Epithelial cell of proximal tubule (primary cell): Measurements from ENCODE around the gene PDCD1. TPM values are rescaled to one million over a fixed set of nuclear protein-coding genes. Genes with fewer than 3 reads are reported as not detected.
"Not testable (repeated sequence)": the region's sequence is repeated elsewhere in the genome, so short reads cannot be mapped to it uniquely, and the experiment has no call there.

Source experiments
- DNase-seq: peaks from one replicate; pipeline ENCODE4 v3.0.0-alpha.2; 2011; ENCODE audit warnings: low read depth
- H3K4me3 ChIP-seq: 2 replicates; pipeline ENCODE4 v1.5.1; 2011; ENCODE audit warnings: low read depth, mild to moderate bottlenecking, low read length
- total RNA-seq: library from RNA; depleted of rRNA; stranded (reverse); fragments of >200 nt; gene quantifications from 2 replicates; pipeline ENCODE4 v1.2.3, GENCODE V29; 2015
- TF ChIP-seq, protein P1 (sequence below): conservative IDR thresholded peaks from 2 replicates; pipeline ENCODE4 v1.5.1; 2012; ENCODE audit warnings: low read depth, mild to moderate bottlenecking, low read length

Gene PDCD1
- total RNA-seq, 1 donor from 2014 or later = 0.92 TPM

DNA sequence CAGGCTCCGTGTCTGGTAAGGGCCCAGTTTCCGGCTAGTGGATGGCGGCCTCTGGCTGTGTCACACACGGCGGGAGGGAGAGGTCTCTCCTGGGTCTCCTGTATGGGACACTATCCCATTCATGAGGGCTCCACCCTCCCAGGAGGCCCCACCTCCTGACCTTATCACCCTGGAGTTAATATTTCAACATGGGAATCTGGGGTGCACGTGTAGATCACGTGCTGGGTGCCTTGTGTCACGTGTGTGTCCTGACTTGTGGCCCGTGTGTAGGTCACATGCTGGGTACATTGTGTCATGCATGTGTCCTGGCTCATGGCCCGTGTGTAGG, 39.8 kb downstream of the PDCD1 start:
- H3K4me3 ChIP-seq = no peak overlapping the region
- TF ChIP-seq, protein P1, sequence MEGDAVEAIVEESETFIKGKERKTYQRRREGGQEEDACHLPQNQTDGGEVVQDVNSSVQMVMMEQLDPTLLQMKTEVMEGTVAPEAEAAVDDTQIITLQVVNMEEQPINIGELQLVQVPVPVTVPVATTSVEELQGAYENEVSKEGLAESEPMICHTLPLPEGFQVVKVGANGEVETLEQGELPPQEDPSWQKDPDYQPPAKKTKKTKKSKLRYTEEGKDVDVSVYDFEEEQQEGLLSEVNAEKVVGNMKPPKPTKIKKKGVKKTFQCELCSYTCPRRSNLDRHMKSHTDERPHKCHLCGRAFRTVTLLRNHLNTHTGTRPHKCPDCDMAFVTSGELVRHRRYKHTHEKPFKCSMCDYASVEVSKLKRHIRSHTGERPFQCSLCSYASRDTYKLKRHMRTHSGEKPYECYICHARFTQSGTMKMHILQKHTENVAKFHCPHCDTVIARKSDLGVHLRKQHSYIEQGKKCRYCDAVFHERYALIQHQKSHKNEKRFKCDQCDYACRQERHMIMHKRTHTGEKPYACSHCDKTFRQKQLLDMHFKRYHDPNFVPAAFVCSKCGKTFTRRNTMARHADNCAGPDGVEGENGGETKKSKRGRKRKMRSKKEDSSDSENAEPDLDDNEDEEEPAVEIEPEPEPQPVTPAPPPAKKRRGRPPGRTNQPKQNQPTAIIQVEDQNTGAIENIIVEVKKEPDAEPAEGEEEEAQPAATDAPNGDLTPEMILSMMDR = no peak
- no peak for DNase-seq

DNA sequence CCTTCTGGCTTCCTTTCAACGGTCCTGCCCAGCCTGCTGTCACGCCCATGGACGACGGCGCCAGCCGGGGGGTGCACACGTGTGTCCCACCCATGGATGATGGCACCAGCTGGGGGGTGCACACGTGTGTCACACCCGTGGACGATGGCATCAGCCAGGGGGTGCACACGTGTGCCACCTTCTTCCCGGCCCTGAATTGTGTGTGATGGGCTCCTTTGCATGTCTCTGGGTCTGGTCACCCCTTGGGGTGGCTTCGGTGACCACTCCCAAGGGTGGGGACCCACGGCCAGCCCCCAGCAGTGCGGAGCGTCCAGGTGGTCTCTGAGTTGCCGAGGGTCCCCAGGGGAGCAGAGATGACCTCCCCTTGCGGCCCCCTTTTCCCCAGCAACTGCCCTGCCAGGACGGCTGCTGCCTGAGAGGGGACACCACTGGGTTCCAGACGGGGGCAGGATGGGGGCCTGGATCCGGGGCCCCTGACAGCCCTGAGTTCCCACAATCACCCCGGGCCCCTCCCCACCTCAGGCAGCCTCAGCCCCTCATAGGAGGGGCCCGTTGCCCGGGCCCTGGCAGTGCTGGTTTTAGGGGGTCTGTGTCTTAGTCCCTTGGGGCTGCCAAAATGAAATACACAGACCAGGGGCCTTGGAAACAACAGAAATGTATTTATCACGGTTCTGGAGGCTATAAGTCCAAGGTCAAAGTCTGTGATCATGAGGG, 40.3 kb downstream of the PDCD1 start:
- no peak for DNase-seq
- H3K4me3 ChIP-seq = no peak overlapping the region
- TF ChIP-seq, protein P1 = no peak

DNA sequence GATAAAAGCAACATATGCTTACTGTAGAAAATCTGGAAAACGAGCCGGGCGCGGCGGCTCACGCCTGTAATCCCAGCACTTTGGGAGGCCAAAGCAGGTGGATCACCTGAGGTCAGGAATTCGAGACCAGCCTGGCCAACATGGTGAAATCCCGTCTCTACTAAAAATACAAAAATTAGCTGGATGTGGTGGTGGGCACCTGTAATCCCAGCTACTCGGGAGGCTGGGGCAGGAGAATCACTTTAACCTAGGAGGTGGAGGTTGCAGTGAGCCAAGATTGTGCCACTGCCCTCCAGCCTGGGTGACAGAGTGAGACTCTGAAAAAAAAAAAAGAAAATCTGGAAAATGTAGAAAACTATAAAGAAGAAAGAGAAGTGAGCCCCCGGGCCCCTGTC, 40.9 kb downstream of the PDCD1 start:
- not testable (repeated sequence) for DNase-seq, H3K4me3 ChIP-seq

DNA sequence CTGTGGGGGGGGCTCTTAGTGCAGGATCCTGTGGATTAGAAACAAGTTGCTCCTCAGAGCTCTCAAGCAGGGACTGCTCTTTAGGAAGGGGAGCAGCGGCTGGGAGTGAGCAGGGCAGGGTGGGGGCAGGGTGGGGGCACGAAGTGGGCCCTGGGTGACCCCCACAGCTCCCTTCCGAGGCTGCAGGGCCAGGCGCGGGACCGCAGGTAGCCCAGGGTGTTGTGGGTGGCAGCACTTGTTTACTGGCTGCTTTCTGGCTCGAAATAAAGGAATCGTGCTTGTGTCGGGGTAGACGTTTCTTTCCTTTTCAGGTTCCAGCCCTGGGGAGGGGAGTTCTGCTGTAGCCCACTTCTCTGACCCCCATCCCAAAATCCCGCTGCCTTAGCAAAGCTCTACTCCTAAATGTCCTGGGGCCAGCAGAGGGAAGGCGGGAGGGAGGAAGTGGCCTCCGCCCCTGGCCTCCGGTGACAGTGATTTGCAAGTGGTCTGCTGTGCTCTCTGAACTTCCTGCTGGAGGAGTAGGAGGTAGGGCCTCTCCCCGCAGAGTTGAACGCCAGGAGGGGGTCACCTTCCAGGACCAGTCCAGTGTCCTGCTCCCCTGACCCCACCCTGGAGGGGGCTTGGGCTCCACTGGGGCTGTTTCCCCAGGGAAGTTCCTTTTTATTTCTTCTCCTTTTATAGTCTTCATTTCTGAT, 41.4 kb downstream of the PDCD1 start:
- TF ChIP-seq, protein P1 = no peak
- no peak overlapping the region for H3K4me3 ChIP-seq

DNA sequence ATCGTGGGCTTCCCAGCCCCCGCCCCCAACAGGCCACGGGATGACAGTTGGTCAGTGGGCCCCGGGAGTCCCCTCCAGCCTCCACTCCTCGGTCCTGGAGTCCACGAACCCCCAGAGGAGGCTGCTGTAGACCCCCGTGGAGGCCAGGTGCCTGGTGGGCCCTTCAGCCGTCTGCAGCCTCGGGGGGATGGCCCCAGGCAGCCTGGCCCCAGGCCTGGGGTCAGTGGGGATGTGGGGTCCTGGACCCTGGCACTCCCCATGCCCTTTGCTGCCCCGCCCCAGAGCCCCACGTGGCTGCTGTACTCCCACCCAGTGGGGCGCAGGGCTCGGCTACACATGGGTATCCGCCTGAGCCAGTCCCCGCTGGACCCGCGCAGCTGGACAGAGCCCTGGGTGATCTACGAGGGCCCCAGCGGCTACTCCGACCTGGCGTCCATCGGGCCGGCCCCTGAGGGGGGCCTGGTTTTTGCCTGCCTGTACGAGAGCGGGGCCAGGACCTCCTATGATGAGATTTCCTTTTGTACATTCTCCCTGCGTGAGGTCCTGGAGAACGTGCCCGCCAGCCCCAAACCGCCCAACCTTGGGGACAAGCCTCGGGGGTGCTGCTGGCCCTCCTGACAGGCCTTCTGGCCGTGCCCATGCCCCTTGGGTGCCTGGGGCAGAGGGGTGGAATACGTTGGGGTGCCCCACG, 42.1 kb downstream of the PDCD1 start:
- TF ChIP-seq, protein P1 = no peak
- DNase-seq = no peak
- H3K4me3 ChIP-seq = no peak overlapping the region

More for the DNA sequence above, 41.4 kb downstream of the PDCD1 start:
- no peak for DNase-seq

DNA sequence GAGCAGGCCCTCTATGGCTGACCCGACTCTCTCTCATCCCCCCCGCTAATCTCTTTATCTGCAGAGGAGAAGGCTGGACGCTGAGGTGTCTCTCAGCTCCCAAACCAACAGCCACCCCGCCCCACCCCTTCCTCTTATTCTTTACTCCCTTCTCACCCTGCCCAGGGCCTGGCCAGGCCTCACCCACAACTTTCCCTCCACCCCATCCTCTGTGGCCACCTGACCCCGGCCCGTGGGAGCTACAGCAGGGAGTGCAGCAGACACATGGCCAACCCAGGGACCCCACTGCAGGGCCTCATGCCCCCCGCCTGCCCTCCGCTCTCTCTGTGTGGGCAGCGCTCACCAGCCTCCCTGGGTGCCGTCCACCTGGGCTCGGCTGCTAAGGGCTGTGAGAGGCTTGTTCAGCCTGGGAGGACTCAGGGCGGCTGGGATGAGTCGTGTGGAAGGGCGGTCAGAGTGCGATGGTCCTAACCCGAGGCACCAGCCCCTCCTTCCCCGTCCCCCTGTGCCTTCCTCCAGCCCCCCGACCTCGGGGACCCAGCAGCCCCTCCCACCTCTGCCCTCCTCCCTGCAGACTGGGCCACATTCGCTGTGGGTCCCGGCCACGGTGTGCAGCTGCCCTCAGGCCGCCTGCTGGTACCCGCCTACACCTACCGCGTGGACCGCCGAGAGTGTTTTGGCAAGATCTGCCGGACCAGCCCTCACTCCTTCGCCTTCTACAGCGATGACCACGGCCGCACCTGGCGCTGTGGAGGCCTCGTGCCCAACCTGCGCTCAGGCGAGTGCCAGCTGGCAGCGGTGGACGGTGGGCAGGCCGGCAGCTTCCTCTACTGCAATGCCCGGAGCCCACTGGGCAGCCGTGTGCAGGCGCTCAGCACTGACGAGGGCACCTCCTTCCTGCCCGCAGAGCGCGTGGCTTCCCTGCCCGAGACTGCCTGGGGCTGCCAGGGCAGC, 42.9 kb downstream of the PDCD1 start:
- TF ChIP-seq, protein P1 = no peak
- no peak for DNase-seq
- H3K4me3 ChIP-seq = no peak overlapping the region
